HG03039 (cell line): ENCODE measurements around the gene CFAP54.

Experiments used
- ATAC-seq: cut with Tn5 transposase; IDR thresholded peaks from one replicate; pipeline ENCODE4 v1.9.1; 2021; ENCODE audit warnings: mild to moderate bottlenecking, moderate library complexity; ENCODE audit not compliant: unreplicated experiment

Gene CFAP54

DNA sequence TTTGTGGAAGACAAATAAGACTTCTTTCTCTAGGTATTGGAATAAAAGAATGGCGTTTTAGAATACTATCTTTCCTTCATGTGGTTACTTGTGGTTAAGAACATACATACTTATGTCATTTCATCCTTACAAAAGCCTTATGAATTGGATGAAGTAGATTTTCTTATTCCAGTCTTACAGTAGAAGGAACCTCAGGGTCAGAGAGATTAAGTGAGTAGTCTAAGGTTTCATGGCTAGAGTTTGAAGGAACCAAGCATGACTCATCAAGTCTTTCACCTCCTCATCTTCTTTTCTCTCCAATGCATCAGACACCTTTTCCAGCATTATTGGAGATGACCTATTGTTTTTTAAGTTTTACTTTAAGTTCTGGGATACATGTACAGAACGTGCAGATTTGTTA lies 324.8 kb downstream of the CFAP54 start:
- no peak for ATAC-seq

DNA sequence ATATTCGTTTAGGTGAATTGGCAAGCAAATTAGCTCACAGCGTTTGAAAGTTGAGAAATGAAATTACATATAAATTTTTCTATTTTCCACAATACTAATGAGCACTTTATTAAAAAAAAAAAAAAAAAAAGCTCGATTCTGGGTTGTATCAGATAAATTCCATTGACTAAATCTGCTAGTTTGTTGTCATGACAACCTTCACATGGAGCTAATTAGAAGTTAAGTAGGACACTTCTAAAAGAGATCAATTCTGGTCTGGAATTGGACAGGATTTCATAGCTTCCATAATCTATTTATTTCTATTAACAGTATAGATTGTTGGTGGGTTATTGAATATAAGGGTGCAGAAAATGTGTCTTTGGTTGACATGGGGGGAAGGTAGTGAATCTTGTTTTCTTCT lies 332.2 kb downstream of the CFAP54 start:
- ATAC-seq: no peak

DNA sequence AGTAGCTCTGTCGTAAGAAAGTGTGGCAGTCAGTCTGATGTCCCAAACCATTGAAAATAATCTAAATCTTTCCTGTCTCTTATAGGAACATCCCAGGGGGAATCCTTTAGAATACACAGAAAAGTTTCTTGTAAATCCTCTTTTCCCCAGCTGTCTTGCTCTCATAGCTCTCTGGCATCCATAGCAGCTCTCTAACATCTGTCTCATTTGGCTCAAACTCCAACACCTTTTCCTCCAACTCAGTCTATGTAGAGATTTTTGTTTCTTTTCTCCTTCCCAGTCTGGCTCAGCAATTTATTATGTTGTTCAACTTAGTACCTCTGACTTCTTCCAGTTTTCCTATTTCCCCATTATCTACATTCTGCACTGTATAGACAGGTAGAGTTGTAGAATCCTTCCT lies 333.3 kb downstream of the CFAP54 start:
- no peak for ATAC-seq

DNA sequence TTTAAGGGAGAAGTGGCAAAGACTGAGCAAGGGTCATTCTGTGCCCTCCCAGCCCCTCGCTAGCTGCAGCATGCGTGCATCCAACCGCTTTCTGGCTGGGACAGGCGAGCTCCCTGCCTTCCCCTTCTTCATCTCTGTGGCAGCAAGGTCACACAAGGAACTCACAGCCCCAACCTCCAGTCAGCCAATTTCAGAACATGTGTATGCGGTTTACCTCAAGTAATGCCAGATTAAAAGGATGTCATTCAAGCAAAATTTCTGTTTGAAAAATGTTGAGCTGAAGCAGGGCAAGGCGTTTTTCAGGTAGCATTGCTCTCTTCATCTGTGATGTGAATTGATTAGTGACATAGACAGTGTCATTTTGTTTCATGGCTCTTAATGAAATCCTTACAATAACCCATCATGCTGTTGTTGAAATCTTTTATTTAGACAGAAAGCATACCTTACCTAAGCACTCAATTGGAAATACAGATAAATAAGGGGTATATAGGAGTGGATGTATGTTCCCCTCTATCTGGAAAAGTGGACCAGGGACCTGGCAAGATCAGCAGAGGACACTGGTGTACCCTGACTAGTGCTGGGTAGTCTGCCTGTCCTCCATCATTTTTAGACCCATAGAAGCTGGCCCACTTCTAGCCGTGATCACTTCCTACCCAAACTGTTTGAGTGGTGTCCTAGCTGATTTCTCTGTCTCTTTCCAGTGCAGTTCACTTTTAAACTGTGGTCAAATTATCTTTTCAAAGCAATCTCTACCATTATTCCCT lies 334.9 kb downstream of the CFAP54 start:
- no peak for ATAC-seq

DNA sequence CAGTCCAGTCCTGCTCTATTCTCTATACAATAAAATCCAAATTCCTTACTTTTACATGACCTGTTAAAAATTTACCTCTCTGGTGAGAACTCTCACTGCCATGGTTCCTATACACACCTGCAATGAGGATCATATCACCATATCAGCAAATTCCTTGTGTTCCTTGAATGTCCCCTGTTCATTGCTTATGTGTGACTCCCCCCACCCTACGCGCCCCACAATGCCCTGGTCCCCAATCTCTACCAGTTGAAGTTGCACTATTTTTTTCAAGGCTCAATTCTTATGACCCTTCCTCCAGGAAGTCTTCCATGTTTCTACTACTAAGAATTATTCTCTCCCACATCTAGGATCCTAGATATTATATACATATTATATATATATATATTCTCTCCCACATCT lies 335.5 kb downstream of the CFAP54 start:
- no peak for ATAC-seq

DNA sequence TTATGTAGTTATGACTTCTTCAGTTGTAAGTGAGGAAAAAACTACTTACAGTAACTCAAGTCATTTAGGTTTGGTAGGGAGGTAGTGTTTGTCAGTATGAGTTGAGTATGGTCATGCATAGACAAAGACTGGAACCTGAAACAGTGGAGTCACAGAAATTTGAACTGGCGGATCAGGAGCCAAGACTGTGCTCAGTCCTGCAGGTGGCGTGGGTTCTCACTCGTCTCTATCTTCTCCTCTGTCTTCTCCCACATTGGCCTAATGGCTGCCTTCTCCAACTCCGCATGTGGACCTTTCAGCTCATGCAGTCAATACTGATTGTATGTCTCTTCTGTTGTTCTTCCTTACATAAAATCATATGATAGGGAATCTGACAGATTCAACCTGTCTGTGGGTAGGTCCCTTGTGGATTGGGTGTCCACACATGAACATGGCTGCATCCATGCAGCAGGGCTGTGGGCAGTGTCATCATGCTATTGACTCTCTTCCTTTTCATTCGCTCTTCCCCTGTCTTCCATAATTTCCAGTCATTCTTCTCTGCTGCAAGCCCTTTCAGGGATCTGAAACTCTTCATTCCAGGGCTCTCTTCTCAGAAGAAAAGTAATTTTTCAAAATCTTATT lies 338.9 kb downstream of the CFAP54 start:
- no peak for ATAC-seq

DNA sequence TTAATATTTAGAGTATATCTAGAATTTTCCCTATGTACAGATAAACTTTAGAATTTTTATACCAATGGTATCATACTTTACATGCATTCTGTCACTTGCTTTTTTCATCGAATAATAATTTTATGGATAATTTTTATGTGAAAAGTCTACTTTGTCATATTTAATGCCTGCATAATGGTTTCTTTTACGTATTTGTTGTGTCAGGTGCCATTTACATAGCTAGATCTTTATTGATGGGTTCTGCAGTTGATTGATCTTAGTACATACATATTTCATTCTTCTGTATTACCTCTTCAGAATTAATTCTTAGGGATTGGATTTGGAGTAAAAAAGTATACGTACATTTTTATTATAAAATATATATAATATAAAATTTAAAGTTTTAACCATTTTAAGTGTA lies 340.0 kb downstream of the CFAP54 start:
- no peak for ATAC-seq

DNA sequence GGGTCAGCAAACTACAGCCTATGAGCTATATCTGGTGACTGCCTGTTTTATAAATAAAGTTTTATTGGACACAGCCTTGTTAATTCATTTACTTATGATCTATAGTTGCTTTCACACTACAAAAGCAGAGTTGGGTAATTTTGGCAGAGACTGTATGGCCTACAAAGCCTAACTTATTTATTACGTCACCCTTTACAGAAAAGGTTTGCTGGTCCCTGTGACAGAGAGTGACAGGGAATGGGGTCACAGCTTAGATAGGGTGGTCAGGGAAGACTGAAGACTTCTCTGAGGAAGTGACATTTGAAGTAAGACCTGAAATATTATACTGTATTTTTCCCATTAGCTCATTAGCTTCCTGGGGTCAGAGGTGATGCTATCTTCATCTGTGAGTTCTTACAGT lies 342.0 kb downstream of the CFAP54 start:
- ATAC-seq: no peak

DNA sequence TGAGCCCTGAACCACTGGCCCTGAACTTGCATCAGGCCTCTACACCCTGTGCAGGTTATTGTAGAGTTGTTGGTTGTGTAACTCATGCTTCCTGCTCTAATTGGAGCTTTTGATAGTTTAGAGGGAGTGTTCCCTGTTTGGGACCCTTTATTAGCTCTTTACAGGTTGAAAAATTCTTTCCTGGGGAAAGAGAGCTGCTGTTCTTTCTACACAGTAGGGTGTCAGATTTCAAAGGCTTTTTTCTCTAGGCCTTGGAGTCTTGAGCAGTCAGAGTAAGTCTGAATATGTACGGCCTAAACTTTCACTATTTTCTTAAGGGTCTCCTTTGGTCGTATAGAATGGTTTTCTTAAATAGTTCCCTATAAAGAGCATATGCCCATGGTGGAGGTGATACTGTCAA lies 356.9 kb downstream of the CFAP54 start:
- ATAC-seq: no peak

DNA sequence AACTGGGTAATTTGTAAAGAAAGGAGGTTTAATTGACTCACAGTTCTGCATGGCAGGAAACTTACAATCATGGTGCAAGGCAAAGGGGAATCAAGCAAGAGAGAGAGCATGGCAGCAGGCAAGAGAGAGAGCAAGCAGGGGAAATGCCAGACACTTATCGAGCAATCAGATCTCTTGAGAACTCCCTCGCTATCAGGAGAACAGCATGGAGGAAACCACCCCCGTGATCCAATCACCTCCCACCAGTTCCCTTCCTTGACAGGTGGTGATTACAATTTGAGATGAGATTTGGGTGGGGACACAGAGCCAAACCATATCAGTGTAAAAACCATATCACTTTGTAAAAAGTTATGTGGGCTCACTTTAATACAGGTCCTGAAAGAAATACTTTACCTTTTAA lies 361.3 kb downstream of the CFAP54 start:
- no peak for ATAC-seq

DNA sequence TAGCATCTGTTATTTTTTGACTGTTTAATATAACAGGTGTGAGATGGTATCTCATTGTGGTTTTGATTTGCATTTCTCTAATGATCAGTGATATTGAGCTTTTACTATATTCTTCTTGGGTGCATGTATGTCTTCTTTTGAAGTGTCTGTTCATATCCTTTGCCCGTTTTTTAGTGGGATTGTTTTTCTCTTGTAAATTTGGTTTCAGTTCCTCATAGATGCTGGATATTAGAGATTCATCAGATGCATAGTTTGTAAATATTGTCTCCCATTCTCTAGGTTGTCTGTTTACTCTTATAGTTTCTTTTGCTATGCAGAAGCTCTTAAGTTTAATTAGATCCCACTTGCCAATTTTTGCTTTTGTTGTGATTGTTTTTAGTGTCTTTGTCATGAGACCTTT lies 368.8 kb downstream of the CFAP54 start:
- no peak for ATAC-seq

DNA sequence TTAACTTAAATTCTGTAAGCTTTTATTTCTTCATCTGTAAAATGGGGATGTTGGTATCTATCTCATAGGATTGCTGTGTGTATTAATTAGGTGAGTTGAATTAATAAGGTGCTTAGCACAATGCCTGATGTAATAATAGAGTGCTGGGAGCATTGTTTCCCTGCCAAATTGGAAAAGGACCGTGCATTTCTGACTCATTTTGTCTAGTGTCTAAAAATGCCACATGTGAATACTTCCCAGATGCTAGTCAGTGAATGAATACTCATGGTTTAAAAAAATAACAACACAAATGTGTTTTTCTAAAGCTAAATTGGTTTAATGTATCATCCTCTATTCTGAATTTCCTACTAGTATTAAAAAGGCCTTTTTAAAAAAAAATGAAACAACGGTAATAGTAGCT lies 372.3 kb downstream of the CFAP54 start:
- no peak for ATAC-seq

DNA sequence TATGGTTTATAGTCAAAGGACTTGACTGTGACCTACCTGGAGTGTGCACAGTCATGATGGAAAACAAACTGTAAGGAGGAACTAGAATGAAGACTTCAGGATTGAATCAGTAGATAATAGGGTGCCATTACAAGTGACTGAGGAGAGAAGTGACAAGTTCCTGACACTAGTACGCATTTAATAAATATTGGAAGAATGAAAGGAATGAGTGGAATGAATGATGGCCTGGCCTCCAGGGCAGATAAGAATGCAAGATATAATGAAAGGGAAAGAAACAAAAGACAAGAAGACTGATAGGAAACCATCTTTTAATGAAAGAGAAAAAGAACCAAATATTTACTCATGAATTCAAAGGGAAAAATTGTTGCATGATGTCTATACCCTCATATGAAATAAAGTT lies 372.9 kb downstream of the CFAP54 start:
- no peak for ATAC-seq

DNA sequence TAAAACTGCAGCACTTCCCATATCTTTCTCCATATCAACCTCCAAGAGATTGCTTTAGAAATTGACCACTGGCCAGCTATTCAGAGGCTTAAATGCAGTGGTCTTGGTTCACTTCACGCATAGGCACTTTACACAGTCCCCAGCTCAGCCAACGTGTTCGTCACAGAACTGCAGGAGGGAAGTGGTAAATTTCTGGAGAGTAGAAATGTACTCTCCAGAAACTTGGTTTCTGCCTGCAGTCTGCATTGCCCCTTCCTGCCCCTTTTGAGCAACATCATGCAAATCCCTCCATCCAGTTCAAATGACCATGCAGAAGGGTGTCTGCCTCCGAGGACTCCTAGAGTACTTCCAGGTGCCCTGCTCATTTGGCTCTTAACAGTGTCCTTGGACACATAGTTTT lies 375.0 kb downstream of the CFAP54 start:
- ATAC-seq: no peak

DNA sequence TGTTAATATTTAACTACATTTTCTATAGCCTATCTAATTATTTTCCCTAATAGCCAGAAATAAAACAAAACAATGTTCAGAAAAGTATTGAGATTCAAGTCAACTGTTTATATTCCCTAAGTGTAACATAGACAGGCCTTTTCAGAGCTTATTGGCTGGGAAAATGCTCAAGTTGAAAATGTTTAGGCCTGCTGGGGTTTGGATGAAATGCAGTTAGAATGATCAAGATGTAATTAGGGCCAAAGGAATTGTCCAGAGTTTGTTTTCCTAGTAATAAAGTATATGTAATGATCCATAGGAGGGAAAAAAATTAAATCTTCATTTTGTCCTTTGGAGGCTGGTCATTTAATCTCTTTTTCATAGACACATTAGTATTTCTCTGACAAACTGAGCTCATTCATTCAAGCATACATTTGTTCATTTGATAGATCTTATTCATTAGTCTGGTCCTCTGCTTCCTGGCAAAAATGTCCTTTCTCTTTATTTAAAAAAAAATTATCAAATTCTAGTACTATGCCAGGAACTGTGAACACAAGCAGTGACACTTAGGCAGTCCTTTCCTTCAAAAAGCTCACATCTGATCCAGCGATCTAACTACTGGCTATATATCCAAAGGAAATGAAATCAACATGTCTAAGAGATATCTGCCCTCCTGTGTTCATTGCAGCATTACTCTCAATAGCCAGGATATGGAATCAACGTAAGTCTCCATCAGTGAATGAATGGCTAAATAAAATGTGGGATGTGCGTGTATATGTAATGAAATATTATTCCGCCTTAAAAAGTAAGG lies 377.6 kb downstream of the CFAP54 start:
- no peak for ATAC-seq

DNA sequence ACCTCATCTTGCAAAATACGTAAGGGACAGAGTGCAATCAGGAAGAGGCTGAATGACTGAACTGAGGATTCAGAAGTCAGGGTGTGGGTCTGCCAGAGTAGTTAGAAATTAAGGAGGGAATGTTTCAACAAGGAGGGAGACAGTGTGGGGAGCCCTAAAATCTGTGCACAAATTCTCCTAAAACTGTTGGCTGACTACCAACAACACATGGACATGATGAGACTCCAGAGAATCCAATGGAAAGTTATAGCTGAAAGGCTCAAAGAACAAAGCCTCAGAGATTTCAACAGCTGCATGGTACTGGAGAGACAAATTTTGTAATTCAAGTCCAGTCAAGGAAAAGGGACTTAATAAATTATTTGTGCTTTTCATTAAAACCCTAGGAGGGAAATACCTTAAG lies 381.6 kb downstream of the CFAP54 start:
- ATAC-seq: no peak

DNA sequence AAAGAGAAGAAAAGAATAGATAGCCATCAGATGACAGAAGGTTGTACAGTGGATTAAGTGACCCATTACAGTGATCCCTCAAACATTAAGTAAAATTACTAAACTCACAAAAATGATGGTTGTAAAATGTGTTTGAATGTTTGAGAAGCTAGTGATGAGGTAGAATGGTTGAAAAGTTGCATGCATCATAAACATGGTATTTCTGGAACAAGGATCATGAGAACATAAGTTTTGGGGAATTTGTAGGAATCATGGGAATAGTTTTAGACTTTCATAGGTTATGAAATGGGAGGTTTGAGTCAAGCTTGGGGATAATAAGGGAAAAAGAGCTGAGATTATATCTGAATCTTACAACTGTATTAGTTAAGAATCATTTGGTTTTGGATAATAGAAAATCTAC lies 383.6 kb downstream of the CFAP54 start:
- ATAC-seq: no peak

DNA sequence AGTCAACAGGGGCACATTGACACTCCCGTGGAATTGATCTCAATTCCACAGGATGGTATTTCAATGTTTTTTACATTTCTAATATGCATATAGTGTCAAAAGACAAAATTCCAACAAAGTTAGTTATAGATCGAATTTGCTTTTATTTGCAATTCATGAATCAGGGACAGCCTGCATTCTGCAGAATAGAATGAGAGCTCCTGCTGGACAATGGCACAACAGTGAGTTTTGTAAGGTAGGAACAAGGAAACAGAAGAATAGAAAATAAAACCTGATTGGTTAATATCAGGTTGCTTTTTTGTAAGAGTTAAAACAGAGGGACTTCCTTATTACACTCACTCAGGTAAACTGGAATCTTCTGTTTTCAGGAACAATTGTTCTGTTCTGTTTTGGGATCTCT lies 384.8 kb downstream of the CFAP54 start:
- no peak for ATAC-seq

DNA sequence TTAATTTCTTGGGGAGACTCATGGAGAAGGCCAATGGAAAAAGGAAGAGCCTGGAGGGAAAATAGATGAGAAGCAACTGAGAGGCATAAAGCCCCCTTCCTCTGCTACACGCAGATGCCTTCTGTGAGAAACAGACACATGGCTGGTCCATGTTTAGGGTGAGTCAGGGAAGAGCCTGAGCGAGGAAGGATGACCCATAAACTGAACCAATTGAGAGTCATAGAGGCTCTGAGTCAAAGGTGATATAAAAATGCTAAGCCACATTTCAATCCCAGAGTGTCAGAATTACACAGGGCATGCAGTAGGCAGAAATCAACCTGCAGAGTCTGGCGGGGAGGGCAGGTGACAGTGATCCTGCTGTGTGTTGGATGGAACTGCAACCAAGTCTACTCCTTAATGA lies 387.6 kb downstream of the CFAP54 start:
- no peak for ATAC-seq

DNA sequence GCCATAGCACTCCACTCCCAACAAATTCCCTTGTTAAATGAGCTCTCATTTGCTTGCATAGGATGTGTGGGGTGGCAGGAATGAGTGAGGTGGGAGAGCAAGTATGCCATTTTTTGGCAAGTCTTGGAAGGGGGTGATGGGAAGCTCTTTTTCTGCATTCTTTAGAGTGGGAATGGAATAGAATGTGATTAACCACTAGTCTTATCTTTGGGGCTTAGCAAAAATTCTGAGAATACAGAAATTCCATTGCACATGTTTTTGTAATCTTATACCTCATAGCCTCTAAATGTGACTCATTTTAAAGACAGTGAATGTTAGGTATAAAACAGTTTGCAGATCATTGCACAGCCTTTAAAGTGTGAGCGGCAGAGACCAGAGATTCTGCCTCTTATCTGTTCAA lies 389.3 kb downstream of the CFAP54 start:
- ATAC-seq: no peak

DNA sequence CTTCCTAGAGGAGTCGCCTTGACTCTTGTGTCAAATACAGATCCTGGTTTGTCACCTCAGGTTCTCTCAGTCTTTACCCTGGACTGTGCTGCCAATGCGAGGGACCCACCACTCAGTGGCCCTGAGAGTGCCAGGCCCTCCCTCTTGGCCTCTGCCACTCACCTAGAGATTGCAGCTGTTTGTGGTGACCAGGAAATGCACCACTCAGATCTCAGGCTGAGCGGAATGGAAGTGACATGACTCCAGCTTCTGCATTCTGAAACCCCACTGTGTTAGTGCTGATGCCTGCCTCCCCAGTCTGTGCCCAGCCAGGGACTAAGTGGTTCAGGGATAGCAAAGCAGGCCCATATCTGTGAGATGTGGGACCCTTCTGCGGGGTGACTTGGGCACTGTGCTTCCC lies 389.9 kb downstream of the CFAP54 start:
- no peak for ATAC-seq

DNA sequence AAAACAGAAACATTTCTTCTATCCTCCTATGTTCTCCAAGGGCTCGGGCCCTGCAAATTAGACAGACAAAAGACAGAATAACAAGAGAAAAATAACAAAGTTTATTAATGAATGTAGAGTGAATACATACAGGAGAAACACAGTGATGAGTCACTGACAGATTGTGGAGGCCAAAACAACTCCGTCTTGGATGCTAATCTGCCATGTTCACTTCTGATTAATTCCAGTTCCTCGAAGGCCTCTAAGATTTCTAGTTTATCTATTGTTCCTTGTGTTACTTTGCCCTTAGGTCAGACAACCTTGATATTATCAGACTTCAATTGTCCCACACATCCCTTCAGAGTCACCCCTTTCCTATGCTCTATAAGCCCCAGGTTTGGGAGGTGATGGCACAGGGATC lies 390.8 kb downstream of the CFAP54 start:
- ATAC-seq: no peak
